Neural crest cell (in vitro differentiated cells): ENCODE data around the gene MCC. TPM values are rescaled to one million over a fixed set of nuclear protein-coding genes. Genes with fewer than 3 reads are reported as not detected.

Source experiments
- DNase-seq: peaks from one replicate; pipeline ENCODE4 v3.0.0; 2021; ENCODE audit warnings: low read depth, mixed read lengths, low spot score
- H3K27ac Mint-ChIP-seq: one replicate; pipeline ENCODE4 v1.8.0; 2021; ENCODE audit warnings: mild to moderate bottlenecking, mixed read lengths; ENCODE audit not compliant: unreplicated experiment
- H3K27me3 Mint-ChIP-seq: 2 replicates; pipeline ENCODE4 v1.8.0; 2021; ENCODE audit warnings: low read depth, mild to moderate bottlenecking, mixed read lengths
- H3K36me3 Mint-ChIP-seq: 2 replicates; pipeline ENCODE4 v1.8.0; 2021; ENCODE audit warnings: low read depth, mild to moderate bottlenecking, mixed read lengths
- H3K4me1 Mint-ChIP-seq: 2 replicates; pipeline ENCODE4 v1.8.0; 2021; ENCODE audit warnings: mixed read lengths
- H3K4me3 Mint-ChIP-seq: one replicate; pipeline ENCODE4 v1.8.0; 2021; ENCODE audit warnings: mild to moderate bottlenecking, mixed read lengths
- H3K9me3 Mint-ChIP-seq: 2 replicates; pipeline ENCODE4 v1.8.0; 2021; ENCODE audit warnings: mixed read lengths
- CTCF ChIP-seq: fragments of 200-600 bp; sonication (generic); conservative IDR thresholded peaks from 2 replicates; pipeline ENCODE4 v1.5.0; 2021; ENCODE audit warnings: antibody characterized with exemption, mild to moderate bottlenecking
- total RNA-seq: library from RNA; stranded (reverse); gene quantifications from 2 replicates; pipeline ENCODE4 v1.2.1, GENCODE V29; 2021

MCC gene
- total RNA-seq, 1 donor from 2014 or later, result 10.8 TPM

GRCh38 chr5:112995764-112996618, 492.3 kb downstream of the MCC start:
- no peak overlapping the region for H3K4me3 Mint-ChIP-seq
- H3K36me3 Mint-ChIP-seq, result peaks cover 2% of the 10 kb centered on the region
- no peak overlapping the region for H3K27ac Mint-ChIP-seq
- peak; percentile 93 for TF ChIP-seq CTCF
- peaks cover 10% of the 10 kb centered on the region for H3K4me1 Mint-ChIP-seq
- peak; percentile 78 for DNase-seq
- H3K27me3 Mint-ChIP-seq, result no peaks in the 10 kb centered on the region
- H3K9me3 Mint-ChIP-seq, result no peaks in the 10 kb centered on the region

- Mint-ChIP-seq H3K27ac (no peak overlapping the region), H3K36me3 (peaks cover 9% of the 10 kb centered on the region), H3K4me1 (peaks cover 10% of the 10 kb centered on the region), H3K4me3 (no peak overlapping the region), H3K27me3 (no peaks in the 10 kb centered on the region), H3K9me3 (no peaks in the 10 kb centered on the region)
- DNase-seq, result no peak
- no peak for TF ChIP-seq CTCF
Observed at GRCh38 chr5:112986224-112986623, 502.0 kb downstream of the MCC start.

GRCh38 chr5:112983363-112983762, 504.9 kb downstream of the MCC start:
- DNase-seq, result no peak
- no peaks in the 10 kb centered on the region for H3K9me3 Mint-ChIP-seq
- H3K27me3 Mint-ChIP-seq, result no peaks in the 10 kb centered on the region
- peaks cover 32% of the 10 kb centered on the region for H3K4me1 Mint-ChIP-seq
- H3K27ac Mint-ChIP-seq, result no peak overlapping the region
- no peak for TF ChIP-seq CTCF
- no peak overlapping the region for H3K4me3 Mint-ChIP-seq
- H3K36me3 Mint-ChIP-seq, result peaks cover 4% of the 10 kb centered on the region

- no peak for TF ChIP-seq CTCF
- no peak overlapping the region for H3K27ac Mint-ChIP-seq
- H3K27me3 Mint-ChIP-seq, result no peaks in the 10 kb centered on the region
- no peaks in the 10 kb centered on the region for H3K9me3 Mint-ChIP-seq
- H3K4me3 Mint-ChIP-seq, result peak overlapping the region; percentile 97
- H3K4me1 Mint-ChIP-seq, result peaks cover 51% of the 10 kb centered on the region
- DNase-seq, result no peak
- peaks cover 4% of the 10 kb centered on the region for H3K36me3 Mint-ChIP-seq
Observed at GRCh38 chr5:112979723-112980122, 508.5 kb downstream of the MCC start.

- no peak for DNase-seq
- H3K36me3 Mint-ChIP-seq, result peaks cover 4% of the 10 kb centered on the region
- peak overlapping the region; percentile 97 for H3K4me3 Mint-ChIP-seq
- TF ChIP-seq CTCF, result no peak
- H3K27me3 Mint-ChIP-seq, result no peaks in the 10 kb centered on the region
- H3K4me1 Mint-ChIP-seq, result peaks cover 51% of the 10 kb centered on the region
- H3K9me3 Mint-ChIP-seq, result no peaks in the 10 kb centered on the region
- H3K27ac Mint-ChIP-seq, result no peak overlapping the region
Observed at GRCh38 chr5:112978836-112979235, 509.4 kb downstream of the MCC start.
